Neural progenitor cell (in vitro differentiated cells): ENCODE results near the gene CHERP. TPM values are rescaled to one million over a fixed set of nuclear protein-coding genes. Genes with fewer than 3 reads are reported as not detected.

Experiments
- DNase-seq: peaks from one replicate; pipeline ENCODE4 v3.0.0-alpha.2; 2016; ENCODE audit warnings: low spot score
- H2AFZ ChIP-seq: fragments of 200-600 bp; sonication (generic); replicated peaks from 2 replicates; pipeline ENCODE4 v1.6.1; 2016; ENCODE audit warnings: antibody characterized with exemption
- H3F3A ChIP-seq: fragments of 200-600 bp; sonication (generic); 2 replicates; pipeline ENCODE4 v1.6.1; 2016; ENCODE audit warnings: antibody characterized with exemption, low read depth
- H3K27ac ChIP-seq: fragments of 200-600 bp; sonication (generic); 2 replicates; pipeline ENCODE4 v1.5.1; 2016; ENCODE audit warnings: mild to moderate bottlenecking
- H3K27me3 ChIP-seq: fragments of 200-600 bp; sonication (generic); 2 replicates; pipeline ENCODE4 v1.6.1; 2016; ENCODE audit warnings: mild to moderate bottlenecking, moderate library complexity
- H3K36me3 ChIP-seq: fragments of 200-600 bp; sonication (generic); 2 replicates; pipeline ENCODE4 v1.5.1; 2016
- H3K4me1 ChIP-seq: fragments of 200-600 bp; sonication (generic); 2 replicates; pipeline ENCODE4 v1.6.1; 2016; ENCODE audit warnings: mixed run types
- H3K4me2 ChIP-seq: fragments of 200-600 bp; sonication (generic); 2 replicates; pipeline ENCODE4 v1.6.1; 2016
- H3K4me3 ChIP-seq: fragments of 200-600 bp; sonication (generic); 2 replicates; pipeline ENCODE4 v1.5.1; 2016
- H3K79me2 ChIP-seq: fragments of 200-600 bp; sonication (generic); 2 replicates; pipeline ENCODE4 v1.6.1; 2016; ENCODE audit warnings: low read depth
- H3K9ac ChIP-seq: fragments of 200-600 bp; sonication (generic); 2 replicates; pipeline ENCODE4 v1.6.1; 2016
- H3K9me3 ChIP-seq: fragments of 200-600 bp; sonication (generic); 2 replicates; pipeline ENCODE4 v1.5.1; 2016; ENCODE audit warnings: low read depth
- H4K20me1 ChIP-seq: fragments of 200-600 bp; sonication (generic); 2 replicates; pipeline ENCODE4 v1.6.1; 2016; ENCODE audit warnings: low read depth
- H3K27ac Mint-ChIP-seq: 3 replicates; pipeline ENCODE4 v1.8.0; 2021; ENCODE audit warnings: mixed read lengths
- H3K27me3 Mint-ChIP-seq: 2 replicates; pipeline ENCODE4 v1.8.0; 2022; ENCODE audit warnings: low read depth, mild to moderate bottlenecking, inconsistent platforms, moderate library complexity, mixed read lengths; ENCODE audit not compliant: insufficient read depth
- H3K36me3 Mint-ChIP-seq: 3 replicates; pipeline ENCODE4 v1.8.0; 2021; ENCODE audit warnings: mixed read lengths
- H3K4me1 Mint-ChIP-seq: 3 replicates; pipeline ENCODE4 v1.8.0; 2021; ENCODE audit warnings: mixed read lengths
- H3K4me3 Mint-ChIP-seq: 3 replicates; pipeline ENCODE4 v1.8.0; 2021; ENCODE audit warnings: mild to moderate bottlenecking, moderate library complexity, mixed read lengths
- H3K9me3 Mint-ChIP-seq: 3 replicates; pipeline ENCODE4 v1.8.0; 2020; ENCODE audit warnings: mixed read lengths
- CTCF ChIP-seq: fragments of 200-600 bp; sonication (generic); IDR thresholded peaks from 2 replicates; pipeline ENCODE4 v1.5.1; 2017; ENCODE audit warnings: antibody characterized with exemption, mild to moderate bottlenecking
- EZH2 ChIP-seq: fragments of 200-600 bp; sonication (generic); IDR thresholded peaks from 2 replicates; pipeline ENCODE4 v1.6.1; 2017; ENCODE audit warnings: antibody characterized with exemption, mild to moderate bottlenecking, moderate library complexity
- EZH2phosphoT487 ChIP-seq: fragments of 200-600 bp; sonication (generic); IDR thresholded peaks from 2 replicates; pipeline ENCODE4 v1.6.1; 2017; ENCODE audit warnings: antibody characterized with exemption
- total RNA-seq: library from RNA; depleted of rRNA; stranded (reverse); fragments of >200 nt; gene quantifications from 2 replicates; pipeline ENCODE4 v1.2.3, GENCODE V29; 2015; ENCODE audit warnings: low replicate concordance

The CHERP gene
- total RNA-seq, 1 donor from 2014 or later: 5.5 TPM

- no peak overlapping the region for H3K4me3 ChIP-seq
- H3K4me2 ChIP-seq: no peak overlapping the region
- H3K9ac ChIP-seq: no peak overlapping the region
- H3K27me3 ChIP-seq: no peaks in the 10 kb centered on the region
- Mint-ChIP-seq H3K36me3 (no peaks in the 10 kb centered on the region), H3K27me3 (peaks cover 4% of the 10 kb centered on the region), H3K27ac (no peak overlapping the region), H3K4me3 (no peak overlapping the region), H3K9me3 (no peaks in the 10 kb centered on the region), H3K4me1 (peaks cover 58% of the 10 kb centered on the region)
- DNase-seq: no peak
- peaks cover 35% of the 10 kb centered on the region for H3K4me1 ChIP-seq
- no peak overlapping the region for H3K27ac ChIP-seq
- no peaks in the 10 kb centered on the region for H3K9me3 ChIP-seq
- H2AFZ ChIP-seq: no peak overlapping the region
- TF ChIP-seq EZH2phosphoT487 (no peak), EZH2 (no peak), CTCF (no peak)
- no peaks in the 10 kb centered on the region for H3K36me3 ChIP-seq
- H3F3A ChIP-seq: peaks cover 16% of the 10 kb centered on the region
- peaks cover 91% of the 10 kb centered on the region for H4K20me1 ChIP-seq
- peaks cover 92% of the 10 kb centered on the region for H3K79me2 ChIP-seq
Observed at GRCh38 chr19:16586477-16586871, 44.2 kb upstream of the CHERP start.

GRCh38 chr19:16585808-16586476 is 43.7 kb upstream of the CHERP start:
- H3K4me1 ChIP-seq: peaks cover 35% of the 10 kb centered on the region
- peaks cover 86% of the 10 kb centered on the region for H3K79me2 ChIP-seq
- TF ChIP-seq EZH2: no peak
- no peak for TF ChIP-seq CTCF
- no peak for TF ChIP-seq EZH2phosphoT487
- H3K27ac ChIP-seq: no peak overlapping the region
- Mint-ChIP-seq H3K4me3 (no peak overlapping the region), H3K4me1 (peaks cover 53% of the 10 kb centered on the region), H3K27me3 (peaks cover 4% of the 10 kb centered on the region), H3K9me3 (no peaks in the 10 kb centered on the region), H3K36me3 (no peaks in the 10 kb centered on the region), H3K27ac (no peak overlapping the region)
- H3K9ac ChIP-seq: no peak overlapping the region
- no peak for DNase-seq
- no peak overlapping the region for H3K4me3 ChIP-seq
- H3K36me3 ChIP-seq: no peaks in the 10 kb centered on the region
- H3F3A ChIP-seq: peaks cover 16% of the 10 kb centered on the region
- H3K4me2 ChIP-seq: no peak overlapping the region
- H4K20me1 ChIP-seq: peaks cover 87% of the 10 kb centered on the region
- no peaks in the 10 kb centered on the region for H3K27me3 ChIP-seq
- no peaks in the 10 kb centered on the region for H3K9me3 ChIP-seq
- no peak overlapping the region for H2AFZ ChIP-seq

- Mint-ChIP-seq H3K4me1 (peaks cover 53% of the 10 kb centered on the region), H3K27ac (no peak overlapping the region), H3K4me3 (peak overlapping the region; percentile 67), H3K27me3 (peaks cover 4% of the 10 kb centered on the region), H3K9me3 (no peaks in the 10 kb centered on the region), H3K36me3 (no peaks in the 10 kb centered on the region)
- Histone ChIP-seq H3K9me3 (no peaks in the 10 kb centered on the region), H3K79me2 (peaks cover 79% of the 10 kb centered on the region), H3K36me3 (no peaks in the 10 kb centered on the region), H3K27ac (no peak overlapping the region), H3K9ac (no peak overlapping the region), H2AFZ (no peak overlapping the region), H3K4me2 (peak overlapping the region; percentile 79), H3K4me1 (peaks cover 35% of the 10 kb centered on the region), H3F3A (peaks cover 16% of the 10 kb centered on the region), H3K4me3 (no peak overlapping the region), H3K27me3 (no peaks in the 10 kb centered on the region), H4K20me1 (peaks cover 87% of the 10 kb centered on the region)
- DNase-seq: no peak
- TF ChIP-seq CTCF (no peak), EZH2phosphoT487 (no peak), EZH2 (no peak)
Observed at GRCh38 chr19:16585094-16585801, 43.0 kb upstream of the CHERP start.
